GM19238 (cell line): ENCODE results near the gene PALLD.
"Not testable (repeated sequence)": the region's sequence is repeated elsewhere in the genome, so short reads cannot be mapped to it uniquely, and the experiment has no call there.

Source experiments
- DNase-seq: peaks from one replicate; pipeline ENCODE4 v3.0.0; 2011; ENCODE audit warnings: low spot score; ENCODE audit not compliant: insufficient read length

The PALLD gene

DNA sequence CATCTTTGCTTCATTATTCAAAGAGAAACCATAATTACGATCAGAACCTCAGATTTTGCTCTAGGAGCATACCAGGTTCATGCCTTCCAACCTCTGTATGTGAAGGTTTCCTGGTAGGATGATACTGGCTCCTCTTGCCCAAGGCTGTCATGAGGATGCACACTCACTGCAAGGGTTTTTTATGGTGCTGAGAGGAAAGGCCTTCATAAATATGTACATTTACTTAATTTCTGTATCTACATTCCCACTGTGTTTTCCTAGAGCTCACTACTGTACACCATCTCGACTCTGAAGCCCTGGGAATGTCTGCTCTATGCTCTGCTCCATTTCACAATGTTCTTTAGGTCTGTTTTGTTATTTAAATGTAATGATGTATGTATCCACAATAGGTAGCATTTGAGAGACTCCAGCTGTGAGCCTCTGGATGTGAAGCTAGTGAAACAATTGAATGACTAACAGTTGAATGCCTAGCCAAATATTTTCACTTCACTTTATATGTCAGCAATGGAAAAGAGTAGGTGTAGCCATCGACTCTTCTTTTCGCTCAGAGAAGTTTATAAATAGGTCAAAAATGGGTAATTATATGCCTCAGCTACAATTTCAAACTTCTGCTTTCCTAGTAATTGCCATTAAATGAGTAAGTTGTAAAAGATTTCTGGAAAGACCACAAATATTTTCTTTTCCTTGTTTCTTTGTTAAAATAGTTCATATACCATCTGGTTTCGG is 228.0 kb downstream of the PALLD start:
- DNase-seq, result no peak

DNA sequence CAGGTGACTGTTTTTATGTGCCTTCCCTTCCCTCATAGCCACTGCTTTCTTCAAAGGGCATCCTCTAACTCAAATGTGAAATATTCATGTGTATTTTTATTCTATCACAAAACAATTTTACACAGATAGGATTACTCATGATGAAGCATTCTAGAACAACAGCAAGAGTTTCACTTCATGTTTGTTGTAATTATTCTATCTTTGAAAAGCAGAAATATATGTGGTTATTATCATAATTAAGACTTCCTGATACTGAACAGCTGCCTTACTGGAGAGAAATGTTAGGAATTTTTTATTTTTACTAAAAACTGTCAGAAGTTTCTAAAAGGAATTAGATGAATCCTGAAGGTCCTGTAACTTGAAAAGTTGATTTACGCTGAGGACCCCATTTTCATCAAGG is 229.1 kb downstream of the PALLD start:
- no peak for DNase-seq

DNA sequence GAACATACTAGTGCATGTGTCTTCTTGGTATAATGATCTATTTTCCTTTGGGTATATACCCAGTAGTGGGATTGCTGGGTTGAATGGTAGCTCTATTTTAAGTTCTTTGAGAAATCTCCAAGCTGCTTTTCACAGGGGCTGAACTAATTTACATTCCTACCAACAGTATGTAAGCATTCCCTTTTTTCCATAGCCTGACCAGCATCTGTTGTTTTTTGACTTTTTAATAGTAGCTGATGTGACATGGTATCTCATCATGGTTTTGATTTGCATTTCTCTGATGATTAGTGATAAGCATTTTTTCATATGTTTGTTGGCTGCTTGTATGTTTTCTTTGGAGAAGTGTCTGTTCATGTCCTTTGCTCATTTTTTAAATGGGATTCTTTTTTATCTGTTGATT is 230.3 kb downstream of the PALLD start:
- not testable (repeated sequence) for DNase-seq

DNA sequence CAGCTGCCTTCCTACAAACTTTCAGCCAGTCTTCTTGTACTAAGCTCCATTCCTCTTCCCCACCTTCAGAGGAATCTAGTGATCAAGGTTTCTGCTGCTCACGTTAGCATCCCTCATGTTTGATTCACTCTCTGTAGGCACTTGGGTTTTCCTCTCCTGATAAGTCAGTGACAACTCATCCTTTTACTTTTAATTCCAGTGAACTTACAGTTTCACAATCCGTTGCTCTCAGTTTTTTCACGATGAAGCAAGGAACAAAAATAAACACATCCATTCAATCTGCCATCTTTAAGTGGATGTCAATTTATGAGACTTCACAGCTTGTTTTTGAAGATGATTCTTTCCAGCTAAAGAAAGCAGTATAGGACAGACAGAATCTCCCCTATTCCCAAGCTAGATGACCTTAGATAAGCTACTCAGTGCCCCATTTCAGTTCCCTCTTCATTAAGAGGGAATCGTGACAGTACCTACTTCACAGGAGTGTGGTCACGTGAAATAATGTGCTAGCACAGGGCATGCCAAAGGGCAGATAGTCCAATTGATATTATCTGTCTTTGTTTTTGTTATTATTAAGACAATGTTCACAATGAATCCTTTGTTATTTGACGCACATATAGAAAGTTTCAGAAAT is 234.3 kb downstream of the PALLD start:
- no peak for DNase-seq

DNA sequence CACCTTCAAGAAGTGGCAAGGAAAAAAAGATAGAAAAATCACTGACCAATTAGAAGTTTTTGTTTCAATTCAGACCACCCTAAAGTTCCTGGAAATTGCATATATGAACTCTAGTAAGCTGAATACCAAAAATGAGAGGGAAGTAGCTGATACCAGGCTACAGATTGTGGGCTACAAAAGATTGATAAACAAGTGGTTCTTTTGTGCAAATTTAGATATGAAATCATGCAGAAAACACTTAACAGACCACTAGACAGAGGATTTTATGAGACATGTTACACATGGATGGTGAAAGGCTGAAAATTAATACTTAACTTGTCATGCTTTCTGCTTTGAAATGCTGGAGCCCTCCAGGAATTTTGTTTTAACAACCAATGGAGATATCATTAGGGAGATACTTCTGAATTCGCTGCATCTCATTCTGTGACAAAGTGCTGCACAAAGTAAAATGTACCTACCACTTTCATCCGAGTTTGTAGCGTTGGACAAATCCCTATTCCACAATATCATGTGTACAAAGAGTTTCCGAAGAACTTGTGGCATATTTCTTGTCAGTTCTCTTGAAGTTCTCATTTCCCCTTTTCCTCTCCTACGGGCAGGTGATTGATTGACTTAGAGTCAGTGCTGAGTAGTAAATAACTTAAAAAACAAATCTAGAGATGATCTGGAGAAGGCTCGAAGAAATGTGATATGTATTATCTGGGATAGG is 235.0 kb downstream of the PALLD start:
- no peak for DNase-seq

DNA sequence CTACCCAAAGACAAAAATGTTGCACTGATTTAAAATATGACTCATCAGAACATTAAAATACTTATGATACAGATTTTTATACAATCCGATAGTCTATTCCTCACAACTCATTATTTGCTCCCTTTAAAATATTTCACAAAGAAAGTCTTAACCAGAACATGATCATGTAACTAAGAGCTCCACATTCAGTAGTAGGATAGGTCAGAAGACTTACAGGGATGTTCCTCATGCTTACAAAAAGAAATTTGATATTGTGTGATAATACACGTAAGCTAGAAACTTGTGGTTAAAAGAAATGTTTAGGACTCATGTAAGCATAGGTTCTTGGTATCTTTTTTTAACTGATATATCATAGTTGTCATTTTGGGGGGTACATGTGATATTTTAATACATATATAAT is 235.9 kb downstream of the PALLD start:
- DNase-seq, result no peak

DNA sequence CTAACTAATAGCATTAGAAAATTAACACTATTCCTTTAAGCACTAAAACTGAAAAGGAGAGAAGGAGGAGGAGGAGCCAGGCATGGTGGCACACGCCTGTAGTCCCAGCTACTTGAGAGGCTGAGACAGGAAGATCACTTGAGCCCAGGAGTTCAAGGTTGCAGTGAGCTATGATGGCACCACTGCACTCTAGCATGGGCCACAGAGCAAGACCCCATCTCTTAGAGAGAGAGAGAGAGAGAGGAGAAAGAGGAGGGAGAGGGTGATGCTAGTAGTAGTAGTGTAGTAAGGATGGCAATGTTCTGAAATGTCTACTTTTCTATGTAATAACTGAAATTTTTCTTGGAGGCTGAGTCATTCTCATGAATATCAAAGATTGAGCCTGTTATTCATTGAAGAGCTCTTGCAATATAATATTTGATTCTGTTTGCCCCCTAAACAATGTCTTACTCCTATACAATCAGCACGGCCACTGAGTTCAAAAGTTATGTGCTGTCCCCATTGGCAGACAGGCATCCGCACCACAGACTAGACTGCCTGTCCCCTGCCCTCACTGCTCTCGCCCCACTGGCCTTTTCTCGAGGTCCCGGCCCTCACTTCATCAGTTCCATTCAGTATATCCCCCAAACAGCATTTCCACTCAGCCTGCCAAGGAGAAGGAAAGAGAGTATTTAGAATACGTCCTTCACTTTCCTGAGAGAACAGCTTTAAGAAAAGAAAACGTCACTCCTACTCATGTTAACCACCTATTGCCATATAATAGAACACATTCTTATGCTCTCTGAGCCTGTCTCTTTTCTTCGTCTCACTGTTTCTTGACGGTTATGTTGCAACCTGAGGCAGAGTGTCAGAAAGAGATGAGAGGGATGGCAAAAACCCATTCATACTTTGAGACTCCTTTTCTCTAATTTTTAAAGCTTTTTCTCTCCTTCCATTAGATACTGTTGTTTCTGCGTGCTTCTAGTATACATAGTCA is 238.1 kb downstream of the PALLD start:
- DNase-seq, result no peak

DNA sequence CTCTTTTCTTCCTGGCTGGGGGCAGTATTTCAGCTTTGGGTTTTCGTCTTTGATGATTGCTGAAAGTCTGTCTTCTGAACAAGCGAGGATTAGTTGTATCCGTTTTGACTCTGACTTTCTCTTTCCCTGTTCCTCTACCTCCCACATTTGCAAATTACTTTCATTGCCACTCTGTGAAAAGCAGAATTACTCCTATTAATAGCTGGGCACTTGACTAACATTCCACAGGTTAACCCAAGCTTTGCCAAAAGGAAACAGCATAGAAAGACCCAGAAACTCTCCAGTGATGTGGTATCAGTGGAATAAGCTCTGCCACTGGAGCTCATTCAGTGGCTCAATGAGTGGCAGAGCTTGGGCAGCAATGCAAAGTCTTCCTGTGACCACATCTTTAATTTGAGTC is 238.9 kb downstream of the PALLD start:
- DNase-seq, result no peak

DNA sequence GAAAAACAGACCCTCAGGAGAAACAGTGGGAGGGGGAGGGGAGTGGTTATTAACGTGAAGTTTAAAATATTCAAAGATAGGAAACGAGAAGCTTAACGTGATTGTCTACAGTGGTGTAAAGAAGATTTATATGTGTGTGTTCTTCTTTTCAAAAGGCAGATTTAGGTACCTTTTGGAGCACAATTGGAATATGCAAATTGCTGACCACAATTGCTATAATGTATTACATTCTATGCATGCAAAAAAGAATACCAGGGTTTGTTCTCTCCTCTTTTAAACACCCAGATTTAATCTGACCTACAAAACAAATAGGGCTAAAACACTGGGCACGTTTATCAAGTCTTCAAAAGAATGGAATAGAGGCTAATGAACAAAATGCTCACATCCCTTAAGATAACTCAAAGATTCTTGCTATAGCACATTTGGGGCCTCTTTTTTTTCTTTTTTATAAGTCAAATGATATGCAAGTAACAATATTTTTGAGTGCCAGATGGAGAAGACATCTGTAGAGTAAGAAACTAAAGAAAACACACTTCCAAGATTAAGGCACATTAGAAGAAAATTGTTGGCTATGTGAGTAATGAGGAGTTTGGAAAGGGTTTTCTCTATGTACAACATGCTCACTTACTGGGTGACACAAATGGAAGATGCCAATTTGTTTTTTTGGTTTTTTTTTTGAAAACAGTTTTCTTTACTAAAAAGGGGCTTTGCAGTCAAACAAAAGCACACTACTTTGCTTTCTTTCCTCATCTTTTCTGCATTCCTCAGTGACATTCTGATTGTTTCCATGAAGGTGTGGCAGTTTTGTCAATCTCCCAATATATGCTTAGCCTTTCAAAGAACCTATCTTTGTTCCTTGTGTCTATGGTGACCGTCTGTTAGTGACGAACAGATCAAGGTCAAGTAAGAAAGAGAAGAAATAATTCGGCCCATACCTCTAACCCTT is 240.3 kb downstream of the PALLD start:
- no peak for DNase-seq

DNA sequence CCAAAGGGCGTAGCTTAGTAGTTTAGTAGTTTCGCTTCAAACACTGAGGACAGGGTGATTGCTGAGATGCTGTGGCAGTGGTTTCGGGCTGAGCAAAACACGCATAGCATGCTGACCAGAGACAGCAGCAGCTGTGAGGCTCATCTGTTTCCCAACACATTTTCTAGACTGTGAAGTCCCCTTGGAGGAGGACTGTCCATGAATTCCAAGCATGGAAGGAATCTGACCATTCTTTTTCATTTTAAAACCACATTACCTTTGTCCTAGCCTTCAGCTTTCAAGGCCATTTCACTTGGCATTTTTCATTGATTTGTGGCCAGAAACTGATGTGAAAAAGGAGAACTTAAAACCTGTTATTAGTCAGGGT is 240.9 kb downstream of the PALLD start:
- no peak for DNase-seq

DNA sequence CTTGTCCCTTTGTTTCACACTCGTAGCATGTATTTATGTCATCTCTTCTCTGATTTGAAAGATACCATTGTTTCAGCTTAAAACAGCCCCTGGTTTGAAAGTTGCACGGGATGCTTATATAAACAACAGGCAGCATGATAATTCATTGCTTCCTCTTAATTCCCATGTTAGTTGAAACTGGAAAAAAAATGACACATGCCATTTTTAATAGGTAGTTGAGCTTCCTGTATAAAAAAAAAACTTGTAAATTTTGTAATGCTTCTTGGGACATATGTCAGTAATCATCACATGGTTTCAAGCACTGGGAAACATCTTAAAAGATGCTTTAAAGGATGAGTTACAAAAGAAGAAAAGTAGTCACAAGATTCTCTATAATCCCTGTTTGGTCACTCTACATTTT is 243.0 kb downstream of the PALLD start:
- no peak for DNase-seq

DNA sequence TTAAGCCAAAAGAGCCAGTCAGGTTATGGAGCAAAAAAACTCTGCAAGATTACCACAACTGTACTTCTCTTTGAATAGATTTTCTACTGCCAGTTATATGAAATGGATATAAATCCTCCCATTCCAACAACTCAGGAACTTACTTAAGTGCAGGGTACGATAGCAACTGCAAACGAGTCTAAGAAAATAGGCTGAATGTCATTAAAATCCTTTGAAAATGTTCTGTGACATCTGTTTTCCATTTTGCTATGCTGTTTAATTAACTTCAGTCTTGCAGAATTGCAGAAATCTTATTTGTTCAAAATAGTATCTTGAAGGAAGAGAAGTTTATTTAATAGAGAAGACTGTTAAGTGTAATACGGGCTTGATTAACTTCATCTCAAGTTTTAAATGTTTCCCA is 243.8 kb downstream of the PALLD start:
- DNase-seq, result no peak

DNA sequence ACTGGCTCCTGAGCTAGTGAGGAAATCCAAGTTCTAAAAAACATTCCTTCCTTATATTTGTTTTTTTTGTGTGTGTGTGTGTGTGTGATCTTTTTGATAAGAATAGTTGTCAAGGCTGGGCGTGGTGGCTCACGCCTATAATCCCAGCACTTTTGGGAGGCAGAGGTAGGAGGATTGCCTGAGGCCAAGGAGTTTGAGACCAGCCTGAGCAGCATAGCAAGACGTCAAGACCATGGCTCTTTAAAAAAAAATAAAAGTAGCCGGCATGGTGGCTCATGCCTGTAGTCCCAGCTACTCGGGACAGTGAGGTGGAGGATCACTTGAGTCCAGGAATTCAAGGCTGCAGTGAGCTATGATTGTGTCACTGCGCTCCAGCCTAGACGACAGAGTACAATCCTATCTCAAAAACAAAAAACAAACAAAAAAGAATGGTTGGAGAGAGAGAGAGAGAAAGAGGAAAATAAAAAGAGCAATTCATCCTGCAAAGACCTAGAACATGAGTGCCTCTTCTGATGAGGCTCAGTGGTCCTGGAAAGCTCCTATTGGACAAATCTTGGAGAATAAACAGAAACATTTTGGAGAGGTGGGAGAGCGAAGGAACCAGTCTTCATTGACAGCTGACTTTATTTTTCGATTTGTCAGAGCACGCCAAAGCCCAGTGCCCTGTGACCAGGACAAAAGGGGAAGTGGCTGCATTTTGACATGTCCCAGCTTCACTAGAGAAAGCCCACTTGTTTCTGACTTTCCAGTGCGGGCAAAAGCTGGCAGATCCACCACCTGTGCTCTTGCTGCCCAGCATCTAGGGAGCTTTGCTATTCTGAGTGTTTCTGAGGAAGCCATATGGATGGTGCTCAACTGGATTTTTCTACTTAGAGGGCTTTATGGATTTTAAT is 244.7 kb downstream of the PALLD start:
- DNase-seq, result no peak

DNA sequence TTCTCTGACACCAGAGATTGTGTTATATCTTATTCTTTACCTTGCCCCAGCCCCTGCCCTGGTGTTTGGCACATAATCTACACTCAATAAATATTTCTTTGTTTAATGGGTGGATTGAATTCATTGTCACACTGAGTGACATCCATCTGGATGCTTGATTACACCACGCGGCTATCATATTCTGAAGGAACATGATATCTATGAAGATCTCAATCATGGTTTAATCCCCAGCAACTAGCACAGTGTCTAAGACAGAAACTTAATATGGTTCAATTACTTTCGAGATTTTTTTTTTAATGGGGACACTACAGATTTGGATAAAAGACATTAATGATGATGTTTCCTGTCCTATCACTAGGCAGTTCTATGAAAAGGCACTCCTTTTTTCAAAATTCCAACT is 246.3 kb downstream of the PALLD start:
- DNase-seq, result no peak

DNA sequence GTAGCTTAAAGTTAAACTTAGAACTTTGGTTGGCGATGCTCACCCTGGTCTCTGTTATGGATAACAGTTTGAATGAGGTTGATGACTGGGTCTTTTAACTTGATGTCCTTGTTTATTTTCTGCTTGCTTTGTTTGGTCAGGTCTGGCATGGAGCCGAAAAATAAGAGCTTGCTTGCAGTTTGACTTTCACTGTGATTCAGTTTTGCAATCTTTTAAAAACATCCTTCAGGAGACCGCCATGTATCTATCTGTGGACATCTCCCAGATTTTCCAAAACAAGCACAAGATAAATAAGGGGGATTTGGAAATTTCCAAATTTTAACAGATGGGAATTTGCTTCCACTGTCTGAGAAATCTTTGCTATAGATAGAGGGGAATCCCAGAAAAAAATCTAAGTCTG is 246.7 kb downstream of the PALLD start:
- no peak for DNase-seq

DNA sequence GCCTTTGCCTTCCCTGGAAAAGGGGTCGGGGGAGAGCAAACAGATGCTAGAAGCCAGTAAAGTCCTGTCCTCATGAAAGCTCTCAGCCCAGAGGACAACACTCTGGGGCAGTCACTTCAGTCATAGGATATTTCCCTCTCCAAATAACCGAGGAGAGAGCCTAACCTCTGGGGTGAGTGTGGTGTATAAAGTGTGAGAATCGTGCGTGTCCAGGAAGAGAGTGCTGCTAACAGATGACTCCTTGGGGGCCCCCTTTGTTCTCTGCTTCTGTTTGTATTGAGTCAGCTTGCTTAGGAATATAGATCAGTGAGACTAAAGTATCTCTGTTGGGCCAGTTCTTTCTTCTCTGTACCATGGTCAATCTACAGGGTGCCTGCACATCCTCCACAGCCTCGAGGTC is 247.2 kb downstream of the PALLD start:
- no peak for DNase-seq

DNA sequence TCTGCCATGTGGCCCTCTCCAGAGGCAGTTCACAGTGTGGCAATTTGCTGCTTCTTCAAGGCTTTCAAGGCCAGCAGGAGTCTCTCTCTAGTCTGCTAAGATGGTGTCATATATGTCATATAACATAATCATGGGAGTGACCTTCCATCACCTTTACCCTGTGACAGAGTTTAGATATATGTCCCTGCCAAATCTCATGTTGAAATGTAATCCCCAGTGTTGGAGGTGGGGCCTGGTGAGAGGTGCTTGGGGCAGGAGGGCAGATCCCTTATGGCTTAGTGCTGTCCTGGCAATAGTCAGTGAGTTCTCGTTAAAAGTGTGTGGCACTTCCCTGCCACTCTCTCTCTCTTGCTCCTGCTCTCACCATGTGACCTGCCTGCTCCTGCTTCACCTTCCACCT is 252.0 kb downstream of the PALLD start:
- DNase-seq, result no peak

DNA sequence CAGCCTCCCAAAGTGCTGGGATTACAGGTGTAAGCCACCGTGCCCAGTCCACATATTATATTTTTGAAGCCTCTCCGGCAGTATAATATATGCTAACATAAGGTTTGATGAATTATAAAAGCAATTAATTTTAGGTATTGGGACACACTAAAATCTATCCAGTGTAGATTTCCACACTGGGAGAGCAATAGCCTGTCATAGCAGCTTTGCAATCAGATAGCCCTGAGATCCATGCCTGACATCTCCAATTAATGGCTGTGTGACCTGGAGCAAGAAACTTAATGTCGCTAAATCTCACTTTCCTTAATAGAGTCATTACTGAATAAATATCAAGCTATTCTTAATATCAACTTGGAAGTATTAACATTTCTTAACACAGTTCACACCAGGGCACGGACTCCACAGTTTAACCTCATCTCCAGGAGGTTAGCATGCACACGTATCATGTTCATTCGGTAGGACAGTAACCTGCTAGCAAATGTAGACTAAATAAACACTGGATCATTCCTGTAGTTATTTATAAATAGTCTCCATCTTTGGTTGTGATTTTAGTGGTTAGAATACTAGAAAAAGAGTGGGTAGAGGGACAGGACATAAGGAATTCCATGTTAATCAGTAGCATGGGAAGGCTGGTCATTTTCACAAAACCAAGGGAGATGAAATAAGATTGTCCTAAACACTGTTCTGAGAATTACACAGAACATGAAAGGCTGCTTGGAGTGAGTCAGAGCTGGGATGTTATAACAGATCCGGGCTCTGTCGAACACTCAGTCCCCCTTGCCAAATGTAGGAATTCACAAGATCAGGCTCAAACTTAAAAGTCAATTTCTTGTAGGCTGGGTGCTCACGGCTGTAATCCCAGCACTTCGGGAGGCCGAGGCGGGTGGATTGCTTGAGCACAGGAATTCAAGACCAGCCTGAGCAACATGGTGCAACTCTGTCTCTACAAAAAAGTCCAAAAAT is 254.7 kb downstream of the PALLD start:
- no peak for DNase-seq
